ENCODE measurements around the gene CAMTA1. TPM values are rescaled to one million over a fixed set of nuclear protein-coding genes. Genes with fewer than 3 reads are reported as not detected.

The CAMTA1 gene
- total and polyA plus RNA-seq, 4 donors, result 18.0 to 93.5 (median 35.8) TPM

- WGBS, result 95% methylated on average over 6 of the region's 6 CpGs
These were observed 67.1 kb downstream of the CAMTA1 start for GRCh38 chr1:6852136-6852890.

GRCh38 chr1:6854166-6854565, 68.9 kb downstream of the CAMTA1 start:
- H3K27ac ChIP-seq (ENCODE audit: low read depth in 1 of 2, low read length in 2 of 2), result no peak overlapping the region
- H3K4me3 ChIP-seq (ENCODE audit: low read depth in 1 of 3, low read length in 3 of 3), result no peak overlapping the region
- no peak for DNase-seq (ENCODE audit: low spot score)
- WGBS, result 95% methylated on average over 4 of the region's 4 CpGs
- H3K27me3 ChIP-seq (ENCODE audit: control insufficient read depth in 4 of 4, insufficient read depth in 4 of 4, low read length in 3 of 4), result no peaks in the 10 kb centered on the region
- no peaks in the 10 kb centered on the region for H3K9me3 ChIP-seq (ENCODE audit: control insufficient read depth in 4 of 4, low read length in 3 of 4)
- TF ChIP-seq EGR1 (IDR thresholded peaks at IDR 0.05; ENCODE audit: low read depth in 2 of 2) (no peak), MAX (IDR thresholded peaks at IDR 0.05) (no peak), HNF4A (conservative IDR thresholded peaks at IDR 0.05) (no peak), REST (IDR thresholded peaks at IDR 0.05) (no peak), RXRA (IDR thresholded peaks at IDR 0.05) (no peak), GABPA (IDR thresholded peaks at IDR 0.05 in 1 of 2, conservative IDR thresholded peaks at IDR 0.05 in 1 of 2) (no peak)
- H3K36me3 ChIP-seq (ENCODE audit: control insufficient read depth in 4 of 4, insufficient read depth in 3 of 4, low read depth in 1 of 4, low read length in 3 of 4), result peaks cover 0 to 2% (median under 1%) of the 10 kb centered on the region in 4 donors
- no peak overlapping the region for H3K9ac ChIP-seq (ENCODE audit: low read depth in 1 of 2, low read length in 2 of 2)
- H3K4me1 ChIP-seq (ENCODE audit: control insufficient read depth in 4 of 4, insufficient read depth in 4 of 4, low read length in 3 of 4), result no peaks in the 10 kb centered on the region

More at GRCh38 chr1:6852136-6852890, 67.1 kb downstream of the CAMTA1 start:
- H3K9ac ChIP-seq (ENCODE audit: low read depth in 1 of 2, low read length in 2 of 2), result no peak overlapping the region
- no peak overlapping the region for H3K4me3 ChIP-seq (ENCODE audit: low read depth in 1 of 3, low read length in 3 of 3)
- DNase-seq (ENCODE audit: low spot score), result no peak
- no peaks in the 10 kb centered on the region for H3K9me3 ChIP-seq (ENCODE audit: control insufficient read depth in 4 of 4, low read length in 3 of 4)
- no peak overlapping the region for H3K27ac ChIP-seq (ENCODE audit: low read depth in 1 of 2, low read length in 2 of 2)
- TF ChIP-seq RAD21 (IDR thresholded peaks at IDR 0.05) (no peak), YY1 (IDR thresholded peaks at IDR 0.05) (no peak), RXRA (IDR thresholded peaks at IDR 0.05) (no peak), FOXA1 (IDR thresholded peaks at IDR 0.05) (no peak), ZBTB33 (IDR thresholded peaks at IDR 0.05) (no peak), EGR1 (IDR thresholded peaks at IDR 0.05; ENCODE audit: low read depth in 2 of 2) (no peak), HNF4G (IDR thresholded peaks at IDR 0.05) (no peak), CTCF (IDR thresholded peaks at IDR 0.05; ENCODE audit: low read depth, low read length, missing input control) (no peak)
- peaks cover 0 to 2% (median 0%) of the 10 kb centered on the region in 4 donors for H3K4me1 ChIP-seq (ENCODE audit: control insufficient read depth in 4 of 4, insufficient read depth in 4 of 4, low read length in 3 of 4)
- peaks cover 0 to 2% (median under 1%) of the 10 kb centered on the region in 4 donors for H3K36me3 ChIP-seq (ENCODE audit: control insufficient read depth in 4 of 4, insufficient read depth in 3 of 4, low read depth in 1 of 4, low read length in 3 of 4)
- no peaks in the 10 kb centered on the region for H3K27me3 ChIP-seq (ENCODE audit: control insufficient read depth in 4 of 4, insufficient read depth in 4 of 4, low read length in 3 of 4)

All from liver (tissue), 9 donors.